ENCODE data around the gene PLPPR2.
A peak's percentile ranks its signal among the peaks of the same experiment; 100 is the strongest.
"Not testable (repeated sequence)": the region's sequence is repeated elsewhere in the genome, so short reads cannot be mapped to it uniquely, and the experiment has no call there.

The PLPPR2 gene, protein sequence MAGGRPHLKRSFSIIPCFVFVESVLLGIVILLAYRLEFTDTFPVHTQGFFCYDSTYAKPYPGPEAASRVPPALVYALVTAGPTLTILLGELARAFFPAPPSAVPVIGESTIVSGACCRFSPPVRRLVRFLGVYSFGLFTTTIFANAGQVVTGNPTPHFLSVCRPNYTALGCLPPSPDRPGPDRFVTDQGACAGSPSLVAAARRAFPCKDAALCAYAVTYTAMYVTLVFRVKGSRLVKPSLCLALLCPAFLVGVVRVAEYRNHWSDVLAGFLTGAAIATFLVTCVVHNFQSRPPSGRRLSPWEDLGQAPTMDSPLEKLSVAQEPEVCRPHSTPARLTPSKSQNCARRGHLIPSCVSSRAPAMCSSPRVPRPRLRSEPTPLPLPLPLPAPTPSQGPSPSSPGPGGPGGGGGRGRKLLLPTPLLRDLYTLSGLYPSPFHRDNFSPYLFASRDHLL

GRCh38 chr19:11355160-11356073, at the start of gene PLPPR2:
PLPPR2 (plus strand) TSS chr19:11355432; CDS start chr19:11357674, 2,242 bp downstream.
- DNase-seq: no peak

DNA sequence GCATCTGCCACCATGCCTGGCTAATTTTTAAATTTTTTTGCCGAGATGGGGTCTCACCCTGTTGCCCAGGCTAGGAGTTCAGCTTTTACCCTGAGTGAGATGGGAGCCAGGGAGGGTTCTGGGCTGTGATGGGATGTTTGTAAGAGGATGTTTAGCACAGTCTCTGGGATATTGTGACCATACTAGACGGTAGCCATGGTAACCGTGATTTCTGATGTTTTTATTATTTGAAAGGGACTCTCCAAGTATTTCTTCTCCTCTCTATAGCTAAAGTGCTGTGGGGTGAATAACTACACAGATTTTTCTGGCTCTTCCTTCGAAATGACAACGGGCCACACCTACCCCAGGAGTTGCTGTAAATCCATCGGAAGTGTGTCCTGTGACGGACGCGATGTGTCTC, 48.9 kb upstream of the PLPPR2 start:
- no peak for DNase-seq

GRCh38 chr19:11320278-11320995, 34.8 kb upstream of the PLPPR2 start:
- DNase-seq: not testable (repeated sequence)

DNA sequence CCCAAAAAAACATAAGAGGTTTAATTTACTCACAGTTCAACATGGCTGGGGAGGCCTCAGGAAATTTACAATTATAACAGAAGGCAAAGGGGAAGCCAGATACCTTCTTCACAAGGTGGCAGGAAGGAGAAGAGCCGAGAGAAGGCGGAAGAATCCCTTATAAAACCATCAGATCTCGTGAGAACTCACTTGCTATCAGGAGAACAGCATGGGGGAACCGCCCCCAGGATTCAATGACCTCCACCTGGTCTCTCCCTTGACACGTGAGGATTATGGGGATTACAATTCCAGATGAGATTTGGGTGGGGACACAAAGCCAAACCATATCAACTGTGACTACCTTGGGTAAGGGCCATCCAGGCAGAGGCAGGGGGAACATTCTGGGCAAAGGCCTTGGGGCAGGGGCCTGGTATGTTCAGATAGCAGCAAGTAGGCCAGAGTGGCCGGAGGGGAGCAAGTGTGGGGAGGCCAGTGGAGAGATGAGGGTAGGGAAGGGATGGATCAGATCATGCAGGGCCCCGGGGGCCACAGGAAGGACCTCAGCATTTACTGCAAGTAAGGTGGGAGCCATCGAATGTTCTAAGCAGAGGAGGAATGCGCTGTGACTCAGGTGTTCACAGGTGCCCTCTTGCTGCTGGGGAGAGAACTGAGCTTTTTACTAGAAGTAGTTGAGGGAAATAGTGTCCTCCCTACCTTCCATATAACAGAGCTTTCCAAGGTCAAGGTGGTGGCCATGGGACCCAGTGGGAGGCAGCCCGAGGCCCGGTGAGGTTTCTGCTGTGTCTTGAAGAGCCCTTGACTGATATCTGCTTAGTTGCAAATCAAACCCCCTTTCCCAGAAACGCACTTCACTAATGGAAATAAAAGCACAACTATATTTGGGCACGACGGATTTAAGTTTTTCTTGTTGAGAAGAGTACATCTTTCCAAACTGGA, 33.8 kb upstream of the PLPPR2 start:
- no peak for DNase-seq

DNA sequence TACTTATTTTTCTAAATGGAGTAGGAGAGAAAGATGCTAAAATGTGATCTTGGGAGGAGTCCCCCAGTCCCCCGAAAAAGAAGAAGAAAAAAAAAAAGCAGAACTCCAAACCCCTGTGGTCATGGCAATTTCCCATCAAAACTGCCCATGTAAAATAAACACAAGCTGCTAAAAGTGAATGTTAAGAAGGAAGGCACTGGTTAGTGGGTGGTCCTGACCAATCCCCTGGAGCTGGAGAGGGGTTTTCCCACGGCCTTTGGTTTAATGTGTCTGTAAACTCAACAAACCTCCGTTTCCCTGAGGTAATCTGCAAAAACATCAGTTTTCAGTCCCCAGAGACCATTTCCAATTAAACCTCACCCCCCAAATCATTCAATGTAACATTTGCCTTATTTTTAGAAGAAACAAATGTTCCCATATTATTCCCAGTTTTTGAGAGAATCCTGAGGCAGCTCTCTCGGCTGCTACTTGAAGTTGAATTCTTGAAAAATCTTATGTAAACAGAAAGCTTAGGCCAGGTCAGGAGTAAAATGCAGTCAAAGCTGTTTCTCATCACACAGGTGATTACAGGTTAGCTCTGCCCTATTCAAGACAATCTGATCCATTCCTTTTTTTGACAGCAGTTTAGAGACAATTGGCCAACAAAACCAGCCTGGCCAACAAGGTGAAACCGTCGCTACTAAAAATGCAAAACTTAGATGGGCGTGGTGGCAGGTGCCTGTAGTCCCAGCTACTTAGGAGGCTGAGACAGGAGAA, 32.8 kb upstream of the PLPPR2 start:
- DNase-seq: peak; percentile 28

DNA sequence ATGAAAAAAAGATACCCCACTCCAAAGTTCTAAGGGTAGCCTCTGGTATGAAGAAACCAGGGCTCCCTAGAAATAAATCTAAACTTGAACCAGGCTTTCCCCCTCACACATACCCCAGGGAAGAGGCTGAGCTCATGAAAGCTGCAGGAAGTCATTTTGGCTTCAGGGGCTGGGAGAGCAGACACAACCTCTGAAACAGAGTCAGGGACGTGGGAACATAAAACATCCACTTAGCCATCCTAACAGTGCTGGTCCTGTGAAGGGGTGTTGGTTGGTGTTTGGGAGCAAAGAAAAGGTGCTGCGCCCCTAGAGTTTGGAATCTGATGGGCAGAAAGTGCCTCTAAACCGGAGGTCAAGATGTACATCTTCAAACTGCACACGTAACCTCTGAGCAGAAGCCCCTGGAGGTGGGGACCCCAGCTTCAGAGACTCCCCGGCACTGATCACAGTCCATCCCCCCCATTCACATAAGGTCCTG, 31.6 kb upstream of the PLPPR2 start:
- no peak for DNase-seq

DNA sequence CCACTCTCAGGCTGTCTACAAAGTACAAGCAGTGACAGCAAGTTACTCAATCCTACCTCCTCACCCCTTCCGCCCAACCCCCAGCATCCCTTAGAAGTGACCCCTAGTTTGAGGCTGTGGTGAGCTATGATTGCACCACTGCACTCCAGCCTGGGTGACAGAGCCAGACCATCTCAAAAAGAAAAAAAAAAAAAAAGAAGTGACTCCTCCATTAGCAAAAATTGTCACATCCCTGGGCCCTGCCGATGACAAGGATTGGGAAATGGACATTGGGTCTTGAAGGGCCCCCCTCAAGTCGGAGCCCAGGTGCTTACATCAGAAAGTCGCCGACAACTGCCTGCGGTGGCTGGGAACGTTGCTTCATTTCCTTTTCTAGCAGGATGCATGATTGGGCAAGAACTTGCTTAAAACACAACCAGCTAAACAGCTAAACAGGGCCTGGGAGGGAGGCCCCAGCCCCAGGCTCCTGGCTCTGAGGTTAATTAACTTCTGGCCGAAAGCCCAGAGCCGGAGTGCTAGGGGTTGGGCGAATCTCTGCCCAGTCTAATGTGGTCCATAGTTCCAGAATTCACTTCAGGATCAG, 31.1 kb upstream of the PLPPR2 start:
- DNase-seq: peak; percentile 81

DNA sequence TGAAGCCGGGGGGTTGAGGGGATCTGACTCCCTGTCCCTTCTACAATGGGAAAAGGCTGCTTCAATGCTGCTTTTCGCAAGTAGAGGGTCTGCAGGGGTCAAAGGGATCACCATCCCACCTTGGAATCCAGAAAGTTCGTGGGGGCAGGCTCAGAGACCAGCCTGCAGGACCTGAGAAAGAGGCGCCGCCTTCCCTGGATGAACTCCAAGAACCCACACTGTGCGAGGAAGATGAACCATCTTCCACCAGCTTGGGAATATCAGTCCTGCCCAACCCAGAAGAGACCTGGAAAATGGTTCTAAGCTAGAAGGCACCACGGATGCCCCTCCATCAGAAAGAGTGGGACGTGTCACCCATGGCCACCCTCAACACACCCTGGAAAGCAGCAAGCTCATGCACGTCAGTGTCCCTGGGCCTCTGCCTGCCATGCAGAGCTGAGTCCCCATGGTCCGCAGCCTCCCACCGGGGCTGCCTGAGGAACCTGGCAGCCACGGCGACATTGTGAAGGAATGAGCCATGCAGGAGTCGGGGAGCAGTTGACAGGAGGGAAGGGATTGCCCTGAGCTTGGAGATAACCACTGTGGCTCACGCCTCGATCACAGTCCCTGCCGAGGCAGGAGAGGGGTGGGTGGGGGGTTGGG, 30.4 kb upstream of the PLPPR2 start:
- DNase-seq: no peak

DNA sequence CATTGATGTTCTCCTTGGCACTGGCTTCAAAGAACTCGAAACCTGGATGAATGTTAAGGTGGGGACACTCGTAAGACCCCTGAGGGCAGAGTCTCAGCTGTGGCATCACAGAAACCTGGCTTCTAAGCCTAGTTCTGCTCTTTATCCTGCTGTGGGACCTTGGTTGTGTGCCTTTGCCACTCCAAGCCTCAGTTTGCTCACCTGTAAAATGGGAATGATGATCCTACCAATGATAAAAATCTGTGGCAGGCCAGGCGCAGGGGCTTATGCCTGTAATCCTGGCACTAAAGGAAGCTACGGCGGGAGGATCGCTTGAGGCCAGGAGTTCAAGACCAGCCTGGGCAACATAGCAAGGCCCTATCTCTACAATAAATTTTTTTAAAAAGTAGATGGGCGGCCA, 29.7 kb upstream of the PLPPR2 start:
- no peak for DNase-seq

DNA sequence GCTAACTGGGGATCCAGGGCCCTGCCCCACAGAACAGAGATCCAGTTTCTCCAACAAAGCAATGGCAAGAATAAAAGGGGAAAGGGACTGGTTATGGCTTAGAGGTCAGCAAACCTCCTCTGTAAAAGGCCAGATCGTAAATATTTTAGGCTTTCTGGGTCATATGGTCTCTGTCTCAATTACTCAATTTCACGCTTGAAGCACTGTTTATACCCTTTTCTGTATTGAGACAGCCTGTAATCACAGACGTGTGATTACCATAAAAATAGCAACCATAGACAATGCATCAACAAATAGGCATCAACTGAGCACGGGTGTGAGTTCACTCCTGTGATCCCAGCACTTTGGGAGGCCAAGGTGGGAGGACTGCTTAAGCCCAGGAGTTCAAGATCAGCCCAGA, 25.1 kb upstream of the PLPPR2 start:
- no peak for DNase-seq

DNA sequence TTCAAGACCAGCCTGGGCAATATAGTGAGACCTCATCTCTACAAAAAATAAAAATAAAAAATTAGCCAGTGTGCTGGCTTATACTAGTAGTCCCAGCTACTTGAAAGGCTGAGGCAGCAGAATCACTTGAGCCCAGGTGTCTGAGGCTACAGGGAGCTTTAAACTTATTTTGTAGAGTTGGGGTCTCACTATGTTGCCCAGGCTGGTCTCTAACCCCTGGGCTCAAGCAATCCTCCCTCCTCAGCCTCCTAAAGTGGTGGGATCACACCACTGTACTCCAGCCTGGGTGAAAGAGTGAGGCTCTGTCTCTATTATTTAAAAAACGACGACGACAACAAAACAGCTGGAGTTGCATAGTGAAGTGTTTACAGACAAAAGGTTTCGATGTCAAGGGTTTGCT, 23.7 kb upstream of the PLPPR2 start:
- DNase-seq: no peak

DNA sequence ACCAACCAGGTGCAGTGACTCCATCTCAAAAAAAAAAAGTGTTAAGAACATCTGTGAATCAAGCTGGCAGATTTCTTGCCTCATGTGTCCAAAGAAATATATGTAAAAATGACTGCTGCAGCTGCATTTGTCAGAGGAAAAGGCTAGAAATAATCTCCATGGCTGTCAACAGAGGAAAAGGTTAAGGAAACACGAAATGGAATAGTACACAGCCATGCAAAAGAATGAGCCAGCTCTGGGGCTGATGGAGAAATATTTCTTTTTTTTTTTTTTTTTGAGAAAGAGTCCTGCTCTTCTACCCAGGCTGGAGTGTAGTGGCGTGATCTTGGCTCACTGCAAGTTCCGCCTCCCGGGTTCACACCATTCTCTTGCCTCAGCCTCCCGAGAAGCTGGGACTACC, 22.4 kb upstream of the PLPPR2 start:
- DNase-seq: no peak

GRCh38 chr19:11333838-11334237, 21.4 kb upstream of the PLPPR2 start:
- not testable (repeated sequence) for DNase-seq

DNA sequence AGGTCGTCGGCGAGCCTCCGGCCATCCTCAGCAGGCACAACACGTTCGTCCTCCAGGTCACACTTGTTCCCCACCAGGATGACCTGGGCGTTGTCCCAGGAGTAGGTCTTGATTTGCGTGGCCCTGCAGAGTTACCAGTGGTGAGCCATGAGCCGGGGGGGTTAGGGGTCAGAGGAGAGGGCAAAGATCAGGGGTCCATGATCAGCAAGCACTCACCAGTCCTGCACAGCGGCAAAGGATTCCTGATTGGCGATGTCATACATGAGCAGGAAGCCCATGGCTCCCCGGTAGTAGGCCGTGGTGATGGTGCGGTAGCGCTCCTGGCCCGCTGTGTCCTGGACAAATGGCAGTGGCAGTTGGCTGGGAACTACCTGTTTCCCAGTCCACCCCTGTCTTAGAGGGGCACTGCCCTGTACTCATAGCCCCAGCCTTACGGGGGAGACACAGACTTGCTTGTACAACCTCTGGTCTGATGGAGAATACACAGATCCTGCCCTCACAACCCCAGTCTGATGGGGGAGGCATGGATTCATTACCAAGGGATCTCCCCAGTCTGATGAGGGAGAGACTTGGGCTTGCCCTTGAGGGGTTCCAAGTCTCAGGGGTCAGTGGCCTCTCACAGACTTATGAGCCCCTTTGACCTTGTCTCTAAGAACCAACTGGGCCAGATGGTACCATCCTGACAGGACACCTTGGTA, 19.6 kb upstream of the PLPPR2 start:
- DNase-seq: no peak

- DNase-seq: no peak
Measured at GRCh38 chr19:11337080-11337479, 18.2 kb upstream of the PLPPR2 start.

DNA sequence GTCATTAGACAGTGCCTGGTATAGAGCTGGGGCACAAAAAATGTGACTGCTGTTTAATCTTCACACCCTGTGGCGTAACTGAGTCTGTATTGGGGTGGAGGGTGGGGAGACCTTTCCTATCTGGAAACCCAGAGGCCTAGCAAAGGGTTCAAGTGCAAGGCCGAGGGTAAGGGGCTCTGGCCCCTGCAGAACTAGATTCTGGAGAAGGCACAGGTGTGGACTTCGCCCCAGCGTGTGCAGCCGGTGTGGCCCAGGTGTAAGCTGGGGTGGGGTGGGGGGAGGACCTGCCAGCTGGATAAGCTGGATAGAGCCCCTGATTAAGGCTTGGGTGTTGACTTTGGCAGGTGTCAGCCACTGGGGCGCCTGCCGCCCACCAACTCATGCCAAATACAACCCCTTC, 17.1 kb upstream of the PLPPR2 start:
- no peak for DNase-seq

DNA sequence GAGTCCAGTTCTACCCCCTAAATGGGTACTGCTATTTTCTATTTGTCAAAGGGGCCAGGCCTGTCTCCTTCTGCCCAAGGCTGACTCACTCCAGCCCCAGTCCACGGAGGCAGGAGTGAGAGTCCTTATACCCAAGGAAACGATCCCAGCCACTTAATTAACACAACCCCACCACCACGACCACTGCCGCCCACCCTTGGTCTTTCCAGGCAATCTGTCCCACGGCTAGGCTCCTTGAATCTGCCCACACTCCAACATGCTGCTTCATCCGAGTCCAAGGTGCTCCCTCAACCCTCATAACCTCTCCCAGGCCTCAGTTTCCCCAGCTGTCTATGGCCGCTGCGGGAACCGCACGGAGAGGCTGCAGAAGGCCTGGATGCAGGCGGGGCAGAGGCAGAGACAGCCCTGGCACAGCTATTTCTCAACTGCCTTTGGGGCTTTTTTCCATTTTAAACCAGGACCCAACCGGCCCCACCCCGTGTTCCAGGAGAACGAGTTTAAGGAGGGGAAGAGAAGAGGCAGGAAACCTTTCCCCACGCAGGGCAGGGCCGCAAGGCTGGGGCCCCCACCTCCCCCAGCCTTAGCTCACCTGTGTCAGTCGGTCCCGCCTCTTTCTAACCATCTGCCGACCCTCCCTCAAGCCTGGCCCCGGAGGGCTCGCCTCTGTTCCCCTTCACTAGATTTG, 16.5 kb upstream of the PLPPR2 start:
- no peak for DNase-seq

DNA sequence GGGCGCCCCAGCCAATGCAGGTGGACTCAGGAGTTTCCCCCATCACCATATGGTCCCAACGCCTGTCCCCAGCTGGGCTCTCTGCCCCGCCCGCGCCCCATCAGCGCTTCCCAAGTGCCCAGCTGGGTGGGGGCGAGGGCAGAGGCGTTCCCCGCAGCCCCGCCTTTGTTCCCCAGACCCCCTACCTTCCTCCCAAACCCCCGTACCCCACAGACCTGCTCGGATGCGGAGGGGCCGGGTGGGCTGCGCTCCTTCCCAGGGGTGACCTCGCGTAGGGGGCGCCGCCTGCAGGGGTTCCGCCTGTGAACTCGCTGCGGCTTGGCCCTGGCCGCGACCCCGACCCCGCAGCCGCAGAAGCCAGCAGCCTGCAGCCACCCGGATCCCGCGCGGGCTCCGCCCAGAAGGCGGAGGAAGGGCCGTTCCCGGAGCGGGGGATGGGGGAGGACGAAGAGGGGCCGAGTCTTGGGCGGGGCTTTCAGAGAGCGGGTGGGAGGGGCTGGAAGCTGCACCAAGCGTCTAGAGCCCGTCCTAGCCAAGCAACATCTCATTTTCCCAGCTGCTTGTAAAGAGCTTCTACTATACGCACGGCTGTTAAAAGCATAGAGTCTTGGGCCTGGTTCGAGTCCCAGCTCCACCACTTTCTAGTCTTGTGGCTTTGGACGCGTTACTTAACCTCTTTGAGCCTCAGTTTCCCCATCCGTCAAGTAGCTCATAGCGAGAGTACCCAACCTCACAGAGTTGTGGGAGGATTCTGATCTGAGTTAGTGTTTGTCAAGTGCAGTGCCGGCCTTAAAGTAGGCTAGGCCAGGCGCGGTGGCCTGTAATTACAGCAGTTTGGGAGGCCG, 15.8 kb upstream of the PLPPR2 start, which contains the start of gene RAB3D:
Gene RAB3D, minus strand, starts transcription at position 404 of the 845 bp plus-strand sequence. CDS start 2,258 bp downstream, outside the sequence.
- no peak for DNase-seq
